Left hindlimb (tissue), 1 donor: ENCODE data around the gene LAIR2.

Experiments
- DNase-seq: peaks from one replicate; pipeline ENCODE4 v3.0.0-alpha.2; 2018

The LAIR2 gene

GRCh38 chr19:54541712-54542111 lies 39.1 kb downstream of the LAIR2 start:
- DNase-seq: no peak

- no peak for DNase-seq
Measured at GRCh38 chr19:54548806-54549205, 46.2 kb downstream of the LAIR2 start.

DNA sequence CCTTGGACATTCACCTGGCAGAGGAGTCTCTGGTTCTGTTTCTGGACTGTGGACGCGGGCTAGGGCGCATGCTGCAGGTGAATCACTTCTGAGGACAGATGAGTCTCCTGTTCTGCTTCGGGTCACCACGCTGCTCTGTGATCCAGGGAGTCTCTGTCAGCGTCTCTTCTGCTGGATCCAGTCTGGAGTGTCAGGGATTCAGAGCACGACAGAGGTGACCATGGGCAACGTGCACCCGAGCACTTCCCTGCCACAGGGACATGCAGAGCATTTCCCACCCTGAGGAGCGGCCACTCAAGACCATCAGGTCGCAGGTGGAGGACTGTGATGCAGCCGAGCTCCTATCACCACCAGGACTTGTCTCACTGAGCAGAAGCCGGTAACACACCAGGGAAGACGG lies 46.6 kb downstream of the LAIR2 start:
- DNase-seq: no peak

GRCh38 chr19:54551293-54551692 lies 48.7 kb downstream of the LAIR2 start:
- no peak for DNase-seq

GRCh38 chr19:54551950-54552912 lies 49.6 kb downstream of the LAIR2 start:
- DNase-seq: no peak

GRCh38 chr19:54552913-54553310 lies 50.3 kb downstream of the LAIR2 start:
- no peak for DNase-seq

DNA sequence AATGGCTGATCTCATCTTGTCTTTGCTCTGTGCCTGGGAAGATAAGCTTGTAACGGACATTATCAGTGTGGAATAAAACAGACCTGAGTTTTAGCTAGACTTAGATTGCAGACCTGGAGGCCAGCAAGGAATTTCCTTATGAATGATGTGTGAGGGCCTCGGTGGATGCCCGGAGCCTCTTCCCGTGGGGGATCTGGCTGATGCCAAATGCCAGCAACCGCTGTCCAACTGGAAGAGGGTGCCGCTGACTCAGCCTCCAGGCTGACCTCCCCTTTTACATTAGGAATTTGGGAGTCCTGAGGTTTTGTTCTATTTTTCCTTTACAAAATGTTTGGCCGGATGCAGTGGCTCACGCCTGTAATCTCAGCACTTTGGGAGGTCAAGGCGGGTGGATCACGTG lies 51.4 kb downstream of the LAIR2 start:
- DNase-seq: no peak

DNA sequence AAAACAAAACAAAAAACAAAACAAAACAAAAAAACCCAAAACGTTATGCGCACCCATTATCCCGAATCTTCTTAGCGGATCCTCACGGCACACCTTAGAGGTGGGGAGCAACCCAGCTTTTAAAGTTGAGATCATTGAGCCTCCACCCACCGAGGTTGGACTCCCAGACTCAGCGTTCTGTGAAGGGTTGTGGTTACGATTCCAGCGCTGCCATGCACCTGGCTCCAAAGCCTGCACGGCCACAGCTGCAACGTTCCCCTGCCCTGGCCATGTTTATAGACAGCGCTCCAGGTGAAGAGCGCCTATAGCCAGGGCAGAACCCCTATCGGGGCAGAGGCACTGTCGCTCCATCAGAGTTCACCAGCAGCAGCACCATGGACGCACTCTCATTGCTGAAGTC lies 52.3 kb downstream of the LAIR2 start:
- DNase-seq: no peak

DNA sequence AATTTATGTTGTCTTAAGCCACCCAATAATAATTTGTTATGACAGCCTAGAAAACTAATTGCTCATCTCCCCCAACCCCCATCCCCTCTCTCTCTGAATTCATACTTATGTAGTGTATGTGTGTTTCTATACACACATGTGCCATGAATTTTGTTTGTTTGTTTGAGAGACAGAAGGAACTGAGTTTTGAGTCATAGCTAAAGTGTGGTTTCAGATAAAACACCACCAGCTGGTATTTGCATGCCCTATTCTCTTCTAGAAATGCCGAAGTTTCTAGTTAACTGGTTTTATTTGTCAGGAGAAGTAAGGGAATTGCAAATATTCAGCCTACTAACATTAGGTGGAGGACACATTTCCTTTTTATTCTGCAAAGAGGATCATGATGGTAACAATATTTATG lies 53.6 kb downstream of the LAIR2 start:
- no peak for DNase-seq

- no peak for DNase-seq
Measured at GRCh38 chr19:54558339-54558738, 55.7 kb downstream of the LAIR2 start.
